Hematopoietic multipotent progenitor cell treated with erythropoietin and hydrocortisone succinate and interleukin-3 and kit ligand, for 15 days (in vitro differentiated cells): ENCODE results near the gene RPEL1.
"Not testable (repeated sequence)": the region's sequence is repeated elsewhere in the genome, so short reads cannot be mapped to it uniquely, and the experiment has no call there.

ENCODE experiments used
- DNase-seq: peaks from one replicate; pipeline ENCODE4 v3.0.0-alpha.2; 2015; ENCODE audit warnings: low spot score

The RPEL1 gene

GRCh38 chr10:103245587-103245986 is at the start of gene RPEL1:
Gene RPEL1 (plus strand): TSS chr10:103245887. CDS start chr10:103245997, 110 bp downstream.
- DNase-seq, result not testable (repeated sequence)

DNA sequence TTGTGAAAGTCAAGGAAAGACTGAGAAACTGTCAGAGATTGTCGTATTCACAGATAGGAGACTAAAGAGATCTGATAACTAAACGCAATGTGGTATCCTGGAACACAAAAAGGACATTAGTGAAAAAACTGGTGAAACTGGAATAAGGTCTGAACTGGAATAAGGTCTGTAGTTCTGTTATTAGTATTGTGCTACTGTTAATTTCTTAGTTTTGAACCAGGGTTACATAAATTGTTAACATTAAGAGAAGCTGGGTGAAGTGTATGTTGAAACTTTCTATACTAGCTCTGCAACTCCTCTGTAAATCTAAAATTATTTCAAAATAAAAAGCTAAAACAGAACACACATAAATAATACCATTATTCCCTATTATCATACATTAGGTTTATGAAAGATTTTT is 49.2 kb upstream of the RPEL1 start:
- no peak for DNase-seq

DNA sequence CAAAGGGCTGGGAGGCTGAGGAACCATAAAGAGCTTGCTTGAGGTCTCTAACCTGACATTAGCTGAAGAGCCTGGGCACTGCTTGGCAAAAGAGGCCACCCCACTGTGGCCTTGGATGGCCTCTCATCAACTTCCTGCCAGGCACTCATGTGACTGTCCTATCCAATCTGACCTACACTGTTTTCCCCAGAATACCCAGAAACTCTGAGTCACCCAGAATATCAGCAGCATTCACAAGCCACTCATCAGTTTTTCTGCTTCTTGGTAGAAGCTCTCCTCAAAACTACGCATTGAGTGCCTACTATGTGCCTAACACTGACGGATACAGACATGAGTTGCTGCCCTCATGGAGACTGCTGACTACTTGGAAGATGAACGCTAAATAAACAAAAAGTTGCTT is 48.5 kb upstream of the RPEL1 start:
- DNase-seq, result peak; percentile 90

- no peak for DNase-seq
Measured at GRCh38 chr10:103197903-103198302, 47.8 kb upstream of the RPEL1 start.

GRCh38 chr10:103198648-103199047 is 47.0 kb upstream of the RPEL1 start:
- no peak for DNase-seq

DNA sequence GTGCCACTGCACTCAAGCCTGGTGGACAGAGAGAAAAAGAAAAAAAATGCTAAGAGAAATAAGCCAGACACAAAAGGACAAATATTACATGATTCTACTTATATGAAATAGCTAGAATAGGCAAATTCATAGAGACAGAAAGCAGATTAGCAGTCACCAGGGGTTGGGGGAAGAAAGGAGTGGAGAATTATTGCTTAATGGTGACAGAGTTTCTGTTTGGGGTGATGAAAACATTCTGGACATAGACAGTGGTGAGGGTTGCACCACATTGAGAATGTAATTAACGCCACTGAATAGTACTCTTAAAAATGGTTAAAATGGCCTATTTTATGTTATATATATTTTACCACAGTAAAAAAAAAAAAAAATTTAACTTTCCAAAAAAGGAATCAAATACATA is 46.2 kb upstream of the RPEL1 start:
- no peak for DNase-seq

DNA sequence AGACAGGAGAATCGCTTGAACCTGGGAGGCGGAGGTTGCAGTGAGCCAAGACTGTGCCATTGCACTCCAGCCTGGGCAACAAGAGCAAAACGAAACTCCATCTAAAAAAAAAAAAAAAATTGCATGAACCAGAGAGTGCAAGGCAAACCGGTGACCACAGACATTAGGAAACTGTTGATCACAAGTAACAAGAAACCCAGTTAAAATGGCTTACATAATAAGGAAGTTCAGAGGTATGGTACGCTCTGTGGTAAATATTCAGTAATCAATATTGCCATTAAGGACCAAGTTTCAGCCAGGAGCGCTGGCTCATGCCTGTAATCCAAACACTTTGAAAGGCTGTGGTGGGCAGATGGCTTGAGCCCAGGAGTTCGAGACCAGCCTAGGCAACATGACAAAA is 43.4 kb upstream of the RPEL1 start:
- DNase-seq, result no peak

DNA sequence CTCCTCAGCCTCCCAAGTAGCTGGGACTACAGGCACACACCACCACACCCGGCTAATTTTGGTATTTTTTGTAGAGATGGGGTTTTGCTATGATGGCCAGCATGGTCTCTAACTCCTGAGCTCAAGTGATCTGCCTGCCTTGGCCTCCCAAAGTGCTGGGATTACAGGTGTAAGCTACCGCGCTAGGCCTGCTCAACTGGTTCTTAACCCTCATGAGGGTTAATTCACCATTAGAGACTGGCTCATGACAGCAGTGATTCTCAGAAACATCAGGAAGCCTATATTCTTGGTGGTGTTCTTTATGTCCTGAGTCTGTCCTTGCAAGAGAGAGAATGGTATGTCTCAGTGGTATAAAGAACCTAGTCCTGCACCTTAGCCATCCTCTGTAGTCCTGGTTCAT is 42.2 kb upstream of the RPEL1 start:
- DNase-seq, result no peak

GRCh38 chr10:103204353-103205255 is 41.1 kb upstream of the RPEL1 start:
- DNase-seq, result no peak

DNA sequence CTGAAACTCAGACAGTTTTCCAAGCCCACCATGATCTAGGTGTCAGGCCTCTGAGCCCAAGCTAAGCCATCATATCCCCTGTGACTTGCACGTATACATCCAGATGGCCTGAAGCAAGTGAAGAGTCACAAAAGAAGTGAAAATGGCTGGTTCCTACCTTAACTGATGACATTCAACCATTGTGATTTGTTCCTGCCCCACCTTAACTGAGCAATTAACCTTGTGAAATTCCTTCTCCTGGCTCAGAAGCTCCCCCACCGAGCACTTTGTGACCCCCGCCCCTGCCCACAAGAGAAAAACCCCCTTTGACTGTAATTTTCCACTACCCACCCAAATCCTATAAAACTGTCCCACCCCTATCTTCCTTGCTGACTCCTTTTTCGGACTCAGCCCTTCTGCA is 40.3 kb upstream of the RPEL1 start:
- DNase-seq, result not testable (repeated sequence)

DNA sequence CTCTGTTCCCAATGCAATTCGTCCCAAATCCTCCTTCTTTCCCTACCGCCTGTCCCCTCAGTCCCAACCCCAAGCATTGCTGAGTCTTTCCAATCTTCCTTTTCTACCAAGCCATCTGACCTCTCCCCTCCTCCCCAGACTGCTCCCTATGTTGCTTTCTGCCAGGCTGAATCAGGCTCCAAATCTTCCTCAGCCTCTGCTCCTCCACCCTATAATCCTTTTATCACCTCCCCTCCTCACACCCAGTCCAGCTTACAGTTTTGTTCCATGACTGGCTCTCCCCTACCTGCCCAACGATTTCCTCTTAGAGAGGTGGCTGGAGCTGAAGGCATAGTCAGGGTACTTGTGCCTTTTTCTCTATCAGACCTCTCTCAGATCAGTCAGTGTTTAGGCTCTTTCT is 39.0 kb upstream of the RPEL1 start:
- not testable (repeated sequence) for DNase-seq

GRCh38 chr10:103207141-103207540 is 38.5 kb upstream of the RPEL1 start:
- DNase-seq, result no peak

GRCh38 chr10:103207643-103208042 is 38.0 kb upstream of the RPEL1 start:
- not testable (repeated sequence) for DNase-seq

GRCh38 chr10:103210262-103210661 is 35.4 kb upstream of the RPEL1 start:
- DNase-seq, result not testable (repeated sequence)

DNA sequence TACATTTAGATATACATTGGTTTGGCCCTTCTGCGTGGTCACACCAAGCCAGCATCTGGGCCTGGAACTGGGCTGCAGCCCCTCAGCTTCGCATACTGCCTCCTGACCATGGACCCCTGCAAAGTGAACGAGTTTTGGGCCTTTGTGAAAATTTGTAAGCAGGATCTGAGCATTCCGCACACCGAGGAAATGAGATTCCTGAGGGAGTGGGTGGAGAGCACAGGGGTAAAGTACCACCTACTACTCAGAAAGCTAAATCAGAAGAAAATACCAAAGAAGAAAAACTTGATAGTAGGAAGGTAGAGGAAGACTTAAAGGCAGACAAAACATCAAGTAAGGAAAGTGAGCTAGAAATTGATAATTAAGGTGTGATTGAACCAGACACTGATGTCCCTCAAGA is 30.1 kb upstream of the RPEL1 start:
- no peak for DNase-seq

DNA sequence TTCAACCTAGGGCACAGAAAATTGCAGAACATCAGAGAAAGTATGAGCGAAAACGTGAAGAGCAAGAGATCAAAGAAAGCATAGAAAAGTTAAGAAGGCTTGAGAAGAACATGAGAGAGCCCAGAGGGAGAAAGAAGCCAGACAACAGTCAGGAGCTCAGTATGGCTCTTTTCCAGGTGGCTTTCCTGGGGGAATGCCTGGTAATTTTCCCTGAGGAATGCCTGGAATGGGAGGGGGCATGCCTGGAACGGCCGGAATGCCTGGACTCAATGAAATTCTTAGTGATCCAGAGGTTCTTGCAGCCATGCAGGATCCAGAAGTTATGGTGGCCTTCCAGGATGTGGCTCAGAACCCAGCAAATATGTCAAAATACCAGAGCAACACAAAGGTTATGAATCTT is 29.3 kb upstream of the RPEL1 start:
- DNase-seq, result not testable (repeated sequence)

DNA sequence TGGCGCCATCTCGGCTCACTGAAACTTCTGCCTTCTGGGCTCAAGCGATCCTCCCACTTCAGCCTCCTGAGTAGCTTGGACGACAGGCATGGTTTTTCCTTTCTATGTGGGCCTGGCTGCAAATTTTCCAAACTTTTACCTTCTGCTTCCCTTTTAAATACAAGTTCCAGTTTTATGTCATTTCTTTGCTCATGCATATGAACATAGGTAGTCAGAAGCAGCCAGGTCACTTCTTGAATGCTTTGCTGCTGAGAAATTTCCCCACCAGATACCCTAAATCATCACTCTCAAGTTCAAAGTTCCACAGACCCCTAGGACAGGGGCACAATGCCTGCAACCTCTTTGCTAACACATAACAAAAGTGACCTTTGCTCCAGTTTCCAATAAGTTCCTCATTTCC is 21.6 kb upstream of the RPEL1 start:
- no peak for DNase-seq

- DNase-seq, result not testable (repeated sequence)
Measured at GRCh38 chr10:103224721-103225120, 21.0 kb upstream of the RPEL1 start.

- DNase-seq, result no peak
Measured at GRCh38 chr10:103225939-103226338, 19.7 kb upstream of the RPEL1 start.

DNA sequence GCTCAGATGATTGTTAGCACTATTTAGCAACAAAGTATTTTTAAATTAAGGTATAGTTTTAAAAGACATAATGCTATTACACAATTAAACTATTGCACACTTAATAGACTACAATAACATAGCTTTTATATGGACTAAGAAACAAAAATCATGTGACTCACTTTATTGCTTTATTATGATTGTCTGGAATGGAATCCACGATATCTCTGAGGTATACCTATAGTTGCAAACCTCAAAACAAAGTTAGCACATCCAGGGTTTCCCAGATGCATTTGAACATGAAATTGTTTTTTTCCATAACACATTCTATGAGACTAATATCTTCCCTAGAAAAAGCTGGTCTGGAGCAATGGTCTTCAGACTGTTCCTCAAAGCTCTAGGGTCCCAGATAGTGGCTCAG is 18.3 kb upstream of the RPEL1 start:
- DNase-seq, result no peak

DNA sequence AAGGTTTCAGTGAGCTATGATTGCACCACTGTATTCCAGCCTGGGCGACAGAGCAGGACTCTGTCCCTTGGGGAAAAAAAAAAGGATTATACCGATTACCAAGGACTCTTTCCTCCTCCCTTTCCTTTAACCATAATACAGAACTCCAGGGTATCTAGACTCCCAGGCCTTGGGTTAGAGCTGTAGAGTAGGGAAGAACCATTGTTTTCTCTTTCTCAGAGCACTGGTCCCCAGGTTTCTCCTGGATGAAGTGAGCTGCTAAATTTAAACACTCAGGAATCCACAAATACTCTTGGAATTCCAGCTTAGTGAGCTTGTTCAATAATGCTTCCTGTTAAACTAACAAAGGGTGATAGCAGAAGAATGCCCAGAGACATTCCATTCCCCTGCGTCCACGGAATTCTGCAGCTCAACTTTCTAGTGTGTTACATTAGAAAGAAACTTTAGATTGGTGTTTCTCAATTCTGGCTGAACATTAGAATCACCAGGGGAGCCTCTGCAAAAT is 14.6 kb upstream of the RPEL1 start:
- no peak for DNase-seq

DNA sequence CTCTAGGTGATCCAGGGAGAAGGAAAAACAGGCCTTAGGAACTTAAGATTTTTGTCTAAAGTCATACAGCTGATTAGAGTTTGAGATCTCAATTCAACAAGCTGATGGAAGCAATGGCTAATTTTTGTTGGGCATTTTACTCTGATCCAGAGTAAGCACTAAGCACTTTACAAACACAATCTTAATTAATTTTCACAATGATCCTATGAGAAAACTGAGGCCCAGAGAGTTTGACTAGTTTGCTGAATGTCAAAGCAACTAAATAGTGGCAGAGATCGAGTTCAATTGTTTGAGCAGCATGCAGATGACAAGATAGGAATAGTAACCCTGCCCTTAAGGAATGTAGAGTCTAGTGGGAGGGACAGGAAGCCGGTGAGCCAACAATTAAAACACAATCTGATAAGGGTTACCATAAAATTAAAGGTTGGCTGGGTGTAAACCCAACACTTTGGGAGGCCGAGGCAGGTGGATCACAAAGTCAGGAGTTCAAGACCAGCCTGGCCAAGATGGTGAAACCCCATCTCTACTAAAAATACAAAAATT is 13.5 kb upstream of the RPEL1 start:
- no peak for DNase-seq

- no peak for DNase-seq
Measured at GRCh38 chr10:103232772-103233488, 12.8 kb upstream of the RPEL1 start.
